ENCODE results near the gene KLHL36. TPM values are rescaled to one million over a fixed set of nuclear protein-coding genes. Genes with fewer than 3 reads are reported as not detected.
A peak's percentile ranks its signal among the peaks of the same experiment; 100 is the strongest.

KLHL36 gene
- total RNA-seq, 1 donor from 2014 or later = 72.7 TPM

GRCh38 chr16:84670063-84670462, 21.8 kb downstream of the KLHL36 start:
- Mint-ChIP-seq H3K27me3 (no peaks in the 10 kb centered on the region), H3K9me3 (no peaks in the 10 kb centered on the region), H3K4me3 (no peak overlapping the region), H3K27ac (no peak overlapping the region), H3K4me1 (peaks cover 12% of the 10 kb centered on the region), H3K36me3 (ENCODE audit: low read depth) (peaks cover 24% of the 10 kb centered on the region)
- ATAC-seq (ENCODE audit: low read depth) (no peak), DNase-seq (no peak)
- no peak for TF ChIP-seq CTCF (IDR thresholded peaks at IDR 0.05)
- intact Hi-C loops (cut with micrococcal nuclease) = no loop called here
- ChIA-PET POLR2A (interaction anchor here (0.5 to 0.8 kb wide), 4 partner anchors 16 to 350 kb away, joined by 3 to 5 read pairs (median 4); no protein-coding TSS in a partner anchor), CTCF (interaction anchor here (0.8 to 2.3 kb wide), 3 partner anchors 16 to 68 kb away, joined by 3 to 8 read pairs (median 4); no protein-coding TSS in a partner anchor)

GRCh38 chr16:84672276-84673202, 24.2 kb downstream of the KLHL36 start:
- Mint-ChIP-seq H3K4me1 (peaks cover 9% of the 10 kb centered on the region), H3K9me3 (no peaks in the 10 kb centered on the region), H3K27ac (no peak overlapping the region), H3K36me3 (ENCODE audit: low read depth) (peaks cover 12% of the 10 kb centered on the region), H3K27me3 (no peaks in the 10 kb centered on the region), H3K4me3 (no peak overlapping the region)
- peak; percentile 91 for ATAC-seq (ENCODE audit: low read depth)
- POLR2A ChIA-PET = interaction anchor here (0.6 to 2.1 kb wide), 6 partner anchors 15 to 66 kb away, joined by 3 to 8 read pairs (median 4); no protein-coding TSS in a partner anchor
- intact Hi-C loops (cut with micrococcal nuclease) = loop anchor here (1.0 to 2.0 kb wide), 4 partner anchors 28 to 66 kb away; no protein-coding TSS in a partner anchor
- DNase-seq = peak; percentile 75
- TF ChIP-seq CTCF (IDR thresholded peaks at IDR 0.05) = peak; percentile 90
- CTCF ChIA-PET = interaction anchor here (0.6 to 4.4 kb wide), 26 partner anchors 9 to 942 kb away, joined by 3 to 82 read pairs (median 4); no protein-coding TSS in a partner anchor

GRCh38 chr16:84673203-84673535, 24.9 kb downstream of the KLHL36 start:
- Mint-ChIP-seq H3K27me3 (no peaks in the 10 kb centered on the region), H3K4me1 (peaks cover 9% of the 10 kb centered on the region), H3K27ac (no peak overlapping the region), H3K4me3 (no peak overlapping the region), H3K36me3 (ENCODE audit: low read depth) (peaks cover 7% of the 10 kb centered on the region), H3K9me3 (no peaks in the 10 kb centered on the region)
- ATAC-seq (ENCODE audit: low read depth) (no peak), DNase-seq (no peak)
- intact Hi-C loops (cut with micrococcal nuclease) = loop anchor here (2.0 kb wide), 1 partner anchor 50 kb away; no protein-coding TSS in a partner anchor
- ChIA-PET CTCF (interaction anchor here (0.7 to 4.4 kb wide), 12 partner anchors 10 to 537 kb away, joined by 3 to 82 read pairs (median 6); no protein-coding TSS in a partner anchor), POLR2A (interaction anchor here (1.3 to 2.1 kb wide), 2 partner anchors 27 to 66 kb away, joined by 7 to 8 read pairs; no protein-coding TSS in a partner anchor)
- no peak for TF ChIP-seq CTCF (IDR thresholded peaks at IDR 0.05)

- Mint-ChIP-seq H3K9me3 (no peaks in the 10 kb centered on the region), H3K4me3 (no peak overlapping the region), H3K36me3 (ENCODE audit: low read depth) (peaks cover 3% of the 10 kb centered on the region), H3K4me1 (peaks cover 9% of the 10 kb centered on the region), H3K27me3 (no peaks in the 10 kb centered on the region), H3K27ac (no peak overlapping the region)
- CTCF ChIA-PET = interaction anchor here (0.7 to 4.4 kb wide), 10 partner anchors 11 to 538 kb away, joined by 4 to 82 read pairs (median 9); no protein-coding TSS in a partner anchor
- POLR2A ChIA-PET = interaction anchor here (2.1 kb wide), 1 partner anchor 65 kb away, joined by 7 read pairs; no protein-coding TSS in a partner anchor
- no peak for TF ChIP-seq CTCF (IDR thresholded peaks at IDR 0.05)
- ATAC-seq (ENCODE audit: low read depth) (peak; percentile 46), DNase-seq (no peak)
- intact Hi-C loops (cut with micrococcal nuclease) = loop anchor here (2.0 kb wide), 1 partner anchor 51 kb away; no protein-coding TSS in a partner anchor
Observed at GRCh38 chr16:84673561-84673960, 25.2 kb downstream of the KLHL36 start.

GRCh38 chr16:84675423-84675822, 27.1 kb downstream of the KLHL36 start:
- no peak for DNase-seq
- peaks cover 9% of the 10 kb centered on the region for H3K27me3 Mint-ChIP-seq
- no peak for ATAC-seq (ENCODE audit: low read depth)
- CTCF ChIA-PET = interaction anchor here (4.4 kb wide), 1 partner anchor 49 kb away, joined by 82 read pairs; no protein-coding TSS in a partner anchor
- no peak overlapping the region for H3K4me3 Mint-ChIP-seq
- no peaks in the 10 kb centered on the region for H3K36me3 Mint-ChIP-seq (ENCODE audit: low read depth)
- POLR2A ChIA-PET = no interaction called here
- intact Hi-C loops (cut with micrococcal nuclease) = no loop called here
- peaks cover 9% of the 10 kb centered on the region for H3K4me1 Mint-ChIP-seq
- H3K27ac Mint-ChIP-seq = no peak overlapping the region
- H3K9me3 Mint-ChIP-seq = no peaks in the 10 kb centered on the region
- no peak for TF ChIP-seq CTCF (IDR thresholded peaks at IDR 0.05)
